GM19240 (cell line): ENCODE measurements around the gene SIGLEC14.
"Not testable (repeated sequence)": the region's sequence is repeated elsewhere in the genome, so short reads cannot be mapped to it uniquely, and the experiment has no call there.

Experiments
- DNase-seq: peaks from one replicate; pipeline ENCODE4 v3.0.0; 2011; ENCODE audit warnings: low spot score; ENCODE audit not compliant: insufficient read length

The SIGLEC14 gene

GRCh38 chr19:51675911-51676565 lies 29.4 kb upstream of the SIGLEC14 start:
- DNase-seq, result not testable (repeated sequence)

GRCh38 chr19:51668216-51668615 lies 21.6 kb upstream of the SIGLEC14 start:
- no peak for DNase-seq

- no peak for DNase-seq
These were observed 18.4 kb upstream of the SIGLEC14 start for GRCh38 chr19:51664997-51665396.

GRCh38 chr19:51664131-51664530 lies 17.5 kb upstream of the SIGLEC14 start:
- no peak for DNase-seq

- DNase-seq, result no peak
These were observed 17.0 kb upstream of the SIGLEC14 start for GRCh38 chr19:51663650-51664049.

- DNase-seq, result peak; percentile 33
These were observed 14.5 kb upstream of the SIGLEC14 start for GRCh38 chr19:51660975-51661600.

GRCh38 chr19:51654783-51655182 lies 8.2 kb upstream of the SIGLEC14 start:
- no peak for DNase-seq

- no peak for DNase-seq
These were observed 6.5 kb upstream of the SIGLEC14 start for GRCh38 chr19:51653162-51653561.

- no peak for DNase-seq
These were observed 5.6 kb upstream of the SIGLEC14 start for GRCh38 chr19:51652266-51652665.

GRCh38 chr19:51651216-51651846 lies 4.7 kb upstream of the SIGLEC14 start:
- no peak for DNase-seq

GRCh38 chr19:51647318-51647717 lies 693 bp upstream of the SIGLEC14 start:
- DNase-seq, result no peak

- no peak for DNase-seq
These were observed 1.9 kb downstream of the SIGLEC14 start for GRCh38 chr19:51644636-51645271.

GRCh38 chr19:51641648-51642047 lies 5.0 kb downstream of the SIGLEC14 start:
- no peak for DNase-seq

GRCh38 chr19:51640386-51640785 lies 6.2 kb downstream of the SIGLEC14 start:
- DNase-seq, result no peak

GRCh38 chr19:51639916-51640315 lies 6.7 kb downstream of the SIGLEC14 start:
- DNase-seq, result no peak

- DNase-seq, result no peak
These were observed 9.2 kb downstream of the SIGLEC14 start for GRCh38 chr19:51637362-51637978.

- DNase-seq, result no peak
These were observed 14.5 kb downstream of the SIGLEC14 start for GRCh38 chr19:51632126-51632525.

GRCh38 chr19:51630315-51630714 lies 16.3 kb downstream of the SIGLEC14 start, which contains the start of gene SIGLEC5:
Gene SIGLEC5, minus strand, starts transcription at chr19:51630401. Its CDS starts 66 bp downstream, at chr19:51630335.
- DNase-seq, result not testable (repeated sequence)

- no peak for DNase-seq
These were observed 18.3 kb downstream of the SIGLEC14 start for GRCh38 chr19:51628153-51628939.

- no peak for DNase-seq
These were observed 19.0 kb downstream of the SIGLEC14 start for GRCh38 chr19:51627491-51628138.
